ENCODE data around the gene HNRNPA1.
A peak's percentile ranks its signal among the peaks of the same experiment; 100 is the strongest.
"Not testable (repeated sequence)": the region's sequence is repeated elsewhere in the genome, so short reads cannot be mapped to it uniquely, and the experiment has no call there.

The HNRNPA1 gene

DNA sequence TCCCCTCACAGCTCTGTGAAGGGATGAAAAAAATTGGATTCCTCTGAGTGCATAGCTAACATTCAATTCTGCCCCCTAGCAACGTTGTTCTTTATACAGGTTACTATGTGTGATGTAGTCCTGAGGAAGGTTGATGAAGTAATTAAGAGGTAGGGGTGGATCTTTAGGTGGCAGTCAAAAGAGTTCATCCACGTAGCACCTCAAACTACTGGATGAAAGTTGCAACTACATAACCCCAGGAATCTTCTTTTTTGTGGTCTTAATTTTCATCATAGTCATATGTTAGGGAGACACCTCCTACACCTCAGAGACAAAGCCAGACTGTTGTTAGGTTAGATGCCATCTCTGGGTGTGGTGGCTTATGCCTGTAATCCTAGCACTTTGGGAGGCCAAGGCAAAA lies 30.5 kb downstream of the HNRNPA1 start:
- DNase-seq (ENCODE audit: low read depth), result peak; percentile 33
- H3K4me3 ChIP-seq (ENCODE audit: low read length), result no peak overlapping the region
- TF ChIP-seq, protein P1, sequence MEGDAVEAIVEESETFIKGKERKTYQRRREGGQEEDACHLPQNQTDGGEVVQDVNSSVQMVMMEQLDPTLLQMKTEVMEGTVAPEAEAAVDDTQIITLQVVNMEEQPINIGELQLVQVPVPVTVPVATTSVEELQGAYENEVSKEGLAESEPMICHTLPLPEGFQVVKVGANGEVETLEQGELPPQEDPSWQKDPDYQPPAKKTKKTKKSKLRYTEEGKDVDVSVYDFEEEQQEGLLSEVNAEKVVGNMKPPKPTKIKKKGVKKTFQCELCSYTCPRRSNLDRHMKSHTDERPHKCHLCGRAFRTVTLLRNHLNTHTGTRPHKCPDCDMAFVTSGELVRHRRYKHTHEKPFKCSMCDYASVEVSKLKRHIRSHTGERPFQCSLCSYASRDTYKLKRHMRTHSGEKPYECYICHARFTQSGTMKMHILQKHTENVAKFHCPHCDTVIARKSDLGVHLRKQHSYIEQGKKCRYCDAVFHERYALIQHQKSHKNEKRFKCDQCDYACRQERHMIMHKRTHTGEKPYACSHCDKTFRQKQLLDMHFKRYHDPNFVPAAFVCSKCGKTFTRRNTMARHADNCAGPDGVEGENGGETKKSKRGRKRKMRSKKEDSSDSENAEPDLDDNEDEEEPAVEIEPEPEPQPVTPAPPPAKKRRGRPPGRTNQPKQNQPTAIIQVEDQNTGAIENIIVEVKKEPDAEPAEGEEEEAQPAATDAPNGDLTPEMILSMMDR (IDR thresholded peaks at IDR 0.05; ENCODE audit: insufficient read depth, low read depth, low read length, missing control alignments), result no peak

DNA sequence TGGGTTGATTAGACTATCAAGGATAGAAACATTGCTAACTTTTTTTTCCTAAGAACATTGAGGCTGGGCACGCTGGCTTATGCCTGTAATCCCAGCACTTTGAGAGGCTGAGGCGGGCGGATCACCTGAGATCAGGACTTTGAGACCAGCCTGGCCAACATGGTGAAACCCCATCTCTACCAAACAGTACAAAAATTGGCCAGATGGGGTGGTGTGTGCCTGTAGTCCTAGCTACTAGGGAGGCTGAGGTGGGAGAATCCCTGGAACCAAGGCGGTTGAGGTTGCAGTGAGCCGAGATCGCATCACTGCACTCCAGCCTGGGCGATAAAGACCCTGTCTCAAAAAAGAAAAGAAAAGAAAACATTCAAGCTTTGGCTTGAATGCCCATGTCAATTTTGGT lies 31.8 kb downstream of the HNRNPA1 start:
- not testable (repeated sequence) for H3K4me3 ChIP-seq (ENCODE audit: low read length); DNase-seq (ENCODE audit: low read depth)

DNA sequence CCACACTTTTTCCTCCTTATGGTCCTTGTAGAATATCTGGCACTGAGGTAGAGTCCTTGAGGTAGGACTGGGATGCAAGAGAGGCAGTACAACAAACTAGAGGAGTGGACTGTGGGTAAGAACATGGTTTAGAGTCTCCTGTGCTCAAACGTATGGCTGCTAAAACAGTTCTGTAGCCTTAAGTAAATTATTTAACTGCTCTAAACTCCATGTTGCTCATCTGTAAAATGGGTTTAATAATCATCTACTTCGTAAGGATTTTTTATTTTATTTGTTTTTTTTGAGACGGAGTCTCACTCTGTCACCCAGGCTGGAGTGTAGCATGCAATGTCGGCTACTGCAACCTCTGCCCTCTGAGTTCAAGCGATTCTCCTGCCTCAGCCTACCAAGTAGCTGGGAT lies 40.8 kb downstream of the HNRNPA1 start:
- TF ChIP-seq, protein P1 (IDR thresholded peaks at IDR 0.05; ENCODE audit: insufficient read depth, low read depth, low read length, missing control alignments), result no peak
- DNase-seq (ENCODE audit: low read depth), result no peak
- no peak overlapping the region for H3K4me3 ChIP-seq (ENCODE audit: low read length)

DNA sequence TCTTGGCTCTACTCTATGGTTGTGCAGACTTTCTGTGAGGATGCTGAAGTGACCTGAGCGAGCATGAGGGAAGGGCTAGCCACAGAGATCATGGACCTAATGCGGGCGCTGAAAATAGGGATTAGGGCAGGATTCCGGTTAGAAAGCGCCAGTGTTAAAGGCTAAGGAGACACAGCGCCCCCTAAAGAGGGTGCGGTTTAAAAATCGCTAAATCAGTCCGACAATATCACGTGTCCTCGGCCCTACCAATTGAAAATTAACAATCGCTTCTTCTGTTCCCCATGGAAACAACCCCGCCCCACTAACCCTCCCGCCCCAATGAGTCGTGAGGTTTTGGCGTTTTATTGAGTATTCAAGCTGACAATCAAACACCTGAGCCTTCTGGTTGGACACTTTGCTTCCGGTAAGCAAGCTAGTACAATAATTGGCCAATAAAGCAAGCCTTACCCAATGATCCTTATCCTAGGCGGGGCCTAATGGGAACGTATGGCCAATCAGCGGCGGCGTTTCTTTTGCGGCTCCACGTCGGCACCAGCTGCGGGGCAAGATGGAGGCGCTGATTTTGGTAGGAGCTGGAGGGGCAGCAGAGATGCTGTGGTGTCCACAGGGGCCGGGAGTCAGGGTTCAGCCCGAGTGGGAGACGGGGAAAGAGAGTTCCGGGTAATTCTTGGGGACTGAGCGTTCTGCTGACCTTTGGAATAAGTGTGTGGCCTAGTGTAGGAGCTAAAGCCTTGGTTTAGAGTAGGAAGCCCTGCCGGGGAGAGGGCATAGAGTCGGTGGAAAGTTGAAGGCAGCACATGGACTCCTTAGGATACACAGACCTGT lies 44.3 kb downstream of the HNRNPA1 start, which contains the start of gene COPZ1:
Gene COPZ1 (plus strand): TSS at position 515 of the 825 bp plus-strand sequence. CDS start 33 bp downstream, at position 548.
- peak; percentile 100 for DNase-seq (ENCODE audit: low read depth)
- TF ChIP-seq, protein P1 (IDR thresholded peaks at IDR 0.05; ENCODE audit: insufficient read depth, low read depth, low read length, missing control alignments), result peak; percentile 74
- H3K4me3 ChIP-seq (ENCODE audit: low read length), result peak within 1 kb of the TSS; percentile 98

DNA sequence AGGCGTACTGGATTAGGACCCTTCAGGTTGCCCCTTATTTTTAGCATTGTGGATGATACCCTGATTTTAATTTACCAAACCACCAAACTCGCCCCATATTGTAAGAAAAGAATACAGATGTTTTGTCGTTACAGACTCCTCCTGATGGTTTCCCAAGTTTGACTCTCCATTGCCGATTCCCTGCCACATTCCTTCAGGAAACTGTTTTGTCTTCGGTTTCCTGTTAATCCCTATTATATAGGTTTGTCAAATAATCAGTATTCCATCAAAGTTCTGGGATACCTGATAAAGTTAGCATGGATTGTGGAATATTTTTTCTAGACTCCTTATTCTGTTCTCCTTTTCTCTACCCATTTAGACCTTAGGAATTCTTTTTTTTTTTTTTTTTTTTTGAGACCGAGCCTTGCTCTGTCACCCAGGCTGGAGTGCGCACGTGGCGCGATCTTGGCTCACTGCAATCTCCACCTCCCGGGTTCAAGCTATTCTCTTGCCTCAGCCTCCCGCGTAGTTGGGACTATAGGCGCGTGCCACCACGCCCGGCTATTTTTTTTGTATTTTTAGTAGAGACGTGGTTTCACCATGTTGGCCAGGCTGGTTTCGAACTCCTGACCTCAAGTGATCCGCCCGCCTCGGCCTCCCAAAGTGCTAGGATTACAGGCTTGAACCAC lies 45.0 kb downstream of the HNRNPA1 start:
- H3K4me3 ChIP-seq (ENCODE audit: low read length), result peak overlapping the region; percentile 98

DNA sequence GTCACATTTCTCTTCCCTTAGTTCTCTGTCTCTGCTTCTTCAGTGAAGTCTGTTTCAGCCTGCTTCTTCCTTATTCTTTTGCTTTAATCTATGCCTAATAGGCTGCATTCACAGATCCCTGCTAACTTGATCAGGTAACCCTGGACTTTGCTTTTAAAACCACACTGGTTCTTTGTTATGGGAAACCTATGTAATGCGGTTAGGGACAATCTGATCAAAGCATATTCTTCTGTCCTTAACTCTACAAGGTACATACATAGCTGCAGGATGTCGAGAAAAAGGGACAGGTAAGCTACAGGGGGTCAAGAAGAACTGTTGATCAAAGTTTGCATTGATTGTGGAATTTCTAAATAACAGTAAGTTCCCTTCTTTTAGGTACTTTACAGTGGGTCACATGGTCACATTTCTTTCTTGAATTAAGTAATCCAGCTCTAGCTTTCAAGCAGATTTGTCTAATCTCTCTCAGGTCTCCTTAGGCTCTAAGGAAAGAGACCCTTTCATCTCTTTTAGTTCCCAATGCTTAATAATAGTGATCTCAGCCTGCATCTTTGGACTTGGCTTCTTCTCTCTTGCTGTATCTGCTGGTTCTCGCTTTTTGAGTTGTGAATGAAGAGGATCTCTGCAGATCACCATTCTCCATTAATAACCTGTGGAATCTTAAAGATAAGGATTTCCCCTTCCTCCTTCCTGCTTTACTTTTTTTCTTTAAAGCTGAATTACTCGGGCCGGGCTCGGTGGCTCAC lies 48.2 kb downstream of the HNRNPA1 start:
- TF ChIP-seq, protein P1 (IDR thresholded peaks at IDR 0.05; ENCODE audit: insufficient read depth, low read depth, low read length, missing control alignments), result no peak
- no peak for DNase-seq (ENCODE audit: low read depth)
- no peak overlapping the region for H3K4me3 ChIP-seq (ENCODE audit: low read length)

More for the DNA sequence above, 45.0 kb downstream of the HNRNPA1 start:
- not testable (repeated sequence) for DNase-seq (ENCODE audit: low read depth)

DNA sequence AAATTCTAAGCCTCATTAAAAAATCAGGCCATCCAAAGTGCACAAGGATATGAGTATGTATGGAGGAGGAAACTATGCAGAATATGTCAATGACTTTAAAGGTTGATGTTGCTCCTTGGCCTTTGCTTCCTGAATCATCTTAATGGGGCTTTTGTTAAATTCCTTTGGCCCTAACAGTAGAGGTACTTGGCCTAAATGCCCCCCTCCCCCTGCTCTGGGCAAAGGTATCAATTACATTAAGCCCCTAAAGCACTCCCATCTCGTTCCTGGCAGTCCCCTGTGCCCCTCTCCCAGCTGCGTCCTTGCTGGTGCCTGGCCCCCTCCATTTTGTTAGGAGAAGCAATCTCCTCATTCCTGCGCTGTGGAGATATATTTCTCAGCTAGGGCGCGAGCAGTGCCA lies 49.2 kb downstream of the HNRNPA1 start:
- H3K4me3 ChIP-seq (ENCODE audit: low read length), result no peak overlapping the region
- no peak for DNase-seq (ENCODE audit: low read depth)
- TF ChIP-seq, protein P1 (IDR thresholded peaks at IDR 0.05; ENCODE audit: insufficient read depth, low read depth, low read length, missing control alignments), result no peak

Measured in epithelial cell of esophagus (primary cell).